ENCODE results near the gene CCDC194.

- TF ChIP-seq CTCF (IDR thresholded peaks at IDR 0.05) (no peak), POLR2A (IDR thresholded peaks at IDR 0.05) (no peak)
Measured at GRCh38 chr19:17409990-17410389, 16.0 kb upstream of the CCDC194 start.
